Lower lobe of right lung (tissue), 2 donors: Measurements from ENCODE around the gene FASTK. TPM values are rescaled to one million over a fixed set of nuclear protein-coding genes. Genes with fewer than 3 reads are reported as not detected.

Source experiments
- ATAC-seq, 2 donors: fragments of 200-7000 bp; cut with Tn5 transposase; one replicate each; pipeline ENCODE4 v1.9.1; 2020 to 2022; ENCODE audit warnings: mild to moderate bottlenecking in 2 of 2, moderate library complexity in 2 of 2
- DNase-seq: peaks from one replicate; pipeline ENCODE4 v3.0.0-alpha.2; 2020
- H3K27ac ChIP-seq: fragments of 200-600 bp; one replicate; pipeline ENCODE4 v1.8.0; 2022
- H3K27me3 ChIP-seq: fragments of 200-600 bp; one replicate; pipeline ENCODE4 v1.8.0; 2022; ENCODE audit warnings: low read depth
- H3K36me3 ChIP-seq: fragments of 200-600 bp; one replicate; pipeline ENCODE4 v1.8.0; 2022; ENCODE audit warnings: mild to moderate bottlenecking
- H3K4me1 ChIP-seq: fragments of 200-600 bp; one replicate; pipeline ENCODE4 v1.8.0; 2022
- H3K4me3 ChIP-seq: fragments of 200-600 bp; one replicate; pipeline ENCODE4 v1.8.0; 2022; ENCODE audit warnings: mild to moderate bottlenecking
- H3K9me3 ChIP-seq: fragments of 200-600 bp; one replicate; pipeline ENCODE4 v1.8.0; 2022
- intact Hi-C: fragments of 100-400 bp; cut with DNase I; formaldehyde crosslinking; loops from one replicate; pipeline ENCODE4 v1.11.0; 2022
- total RNA-seq: library from RNA; stranded (reverse); fragmentation: NEBNext Ultra II Directional; extraction: Animal tissue kit (Norgen Biotek cat#: 25700); gene quantifications from one replicate; pipeline ENCODE4 v1.2.1, GENCODE V29; 2021
- TF ChIP-seq, protein P1 (sequence below): fragments of 200-600 bp; IDR thresholded peaks from one replicate; pipeline ENCODE4 v1.8.0; 2022; ENCODE audit warnings: antibody characterized with exemption, mild to moderate bottlenecking
- donor health status: DM: no; HTN: yes; CAD: no; lungs with severe emphysema.

FASTK gene
- total RNA-seq, 1 donor from 2014 or later: 54.4 TPM

DNA sequence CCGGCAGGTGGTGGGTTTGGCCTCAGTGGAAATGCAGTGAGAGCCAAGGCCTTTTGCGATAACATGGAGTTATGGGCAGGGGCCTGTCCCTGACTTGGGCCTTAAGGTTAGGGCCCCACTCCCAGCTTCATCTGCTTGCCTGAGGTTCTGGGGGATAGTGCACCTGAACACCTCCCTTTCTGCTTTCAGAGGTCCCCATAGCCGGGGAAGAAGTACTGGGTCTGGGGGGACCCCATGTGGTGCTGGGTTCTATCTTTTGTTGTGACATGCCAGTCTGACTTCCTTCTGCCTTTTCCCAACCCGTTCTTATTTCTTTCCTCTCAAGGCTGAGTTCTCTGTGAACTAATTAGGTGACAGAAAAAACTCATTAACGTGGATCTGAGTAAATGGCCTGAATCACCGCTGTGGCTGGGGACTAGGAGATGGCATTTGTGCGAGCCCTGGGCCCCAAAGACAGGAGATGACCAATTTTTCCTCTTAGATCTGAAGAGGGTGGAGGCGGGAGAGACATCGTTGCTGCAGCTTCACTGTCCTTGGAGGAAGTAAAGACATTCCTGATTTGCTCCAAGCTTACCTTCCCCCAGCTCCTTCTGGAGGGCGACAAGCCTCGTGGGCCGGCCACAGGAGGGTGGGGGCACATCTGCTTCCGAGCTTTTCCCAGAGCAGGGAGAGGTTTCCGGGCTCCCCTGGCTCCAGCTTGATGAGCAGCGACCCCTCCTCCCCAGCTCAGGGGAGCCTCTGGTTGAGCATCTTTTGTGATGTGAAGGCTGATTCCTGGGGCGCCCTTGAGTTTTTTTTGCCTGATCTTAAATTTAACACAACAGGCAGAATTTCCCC is 7.6 kb upstream of the FASTK start:
- intact Hi-C loops: no loop called here
- Histone ChIP-seq H3K27ac (peak overlapping the region; percentile 88), H3K4me3 (peak overlapping the region; percentile 93), H3K36me3 (peaks cover 6% of the 10 kb centered on the region), H3K9me3 (no peaks in the 10 kb centered on the region), H3K27me3 (no peaks in the 10 kb centered on the region), H3K4me1 (peaks cover 70% of the 10 kb centered on the region)
- TF ChIP-seq, protein P1, sequence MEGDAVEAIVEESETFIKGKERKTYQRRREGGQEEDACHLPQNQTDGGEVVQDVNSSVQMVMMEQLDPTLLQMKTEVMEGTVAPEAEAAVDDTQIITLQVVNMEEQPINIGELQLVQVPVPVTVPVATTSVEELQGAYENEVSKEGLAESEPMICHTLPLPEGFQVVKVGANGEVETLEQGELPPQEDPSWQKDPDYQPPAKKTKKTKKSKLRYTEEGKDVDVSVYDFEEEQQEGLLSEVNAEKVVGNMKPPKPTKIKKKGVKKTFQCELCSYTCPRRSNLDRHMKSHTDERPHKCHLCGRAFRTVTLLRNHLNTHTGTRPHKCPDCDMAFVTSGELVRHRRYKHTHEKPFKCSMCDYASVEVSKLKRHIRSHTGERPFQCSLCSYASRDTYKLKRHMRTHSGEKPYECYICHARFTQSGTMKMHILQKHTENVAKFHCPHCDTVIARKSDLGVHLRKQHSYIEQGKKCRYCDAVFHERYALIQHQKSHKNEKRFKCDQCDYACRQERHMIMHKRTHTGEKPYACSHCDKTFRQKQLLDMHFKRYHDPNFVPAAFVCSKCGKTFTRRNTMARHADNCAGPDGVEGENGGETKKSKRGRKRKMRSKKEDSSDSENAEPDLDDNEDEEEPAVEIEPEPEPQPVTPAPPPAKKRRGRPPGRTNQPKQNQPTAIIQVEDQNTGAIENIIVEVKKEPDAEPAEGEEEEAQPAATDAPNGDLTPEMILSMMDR: no peak
- no peak for ATAC-seq
- no peak for DNase-seq

DNA sequence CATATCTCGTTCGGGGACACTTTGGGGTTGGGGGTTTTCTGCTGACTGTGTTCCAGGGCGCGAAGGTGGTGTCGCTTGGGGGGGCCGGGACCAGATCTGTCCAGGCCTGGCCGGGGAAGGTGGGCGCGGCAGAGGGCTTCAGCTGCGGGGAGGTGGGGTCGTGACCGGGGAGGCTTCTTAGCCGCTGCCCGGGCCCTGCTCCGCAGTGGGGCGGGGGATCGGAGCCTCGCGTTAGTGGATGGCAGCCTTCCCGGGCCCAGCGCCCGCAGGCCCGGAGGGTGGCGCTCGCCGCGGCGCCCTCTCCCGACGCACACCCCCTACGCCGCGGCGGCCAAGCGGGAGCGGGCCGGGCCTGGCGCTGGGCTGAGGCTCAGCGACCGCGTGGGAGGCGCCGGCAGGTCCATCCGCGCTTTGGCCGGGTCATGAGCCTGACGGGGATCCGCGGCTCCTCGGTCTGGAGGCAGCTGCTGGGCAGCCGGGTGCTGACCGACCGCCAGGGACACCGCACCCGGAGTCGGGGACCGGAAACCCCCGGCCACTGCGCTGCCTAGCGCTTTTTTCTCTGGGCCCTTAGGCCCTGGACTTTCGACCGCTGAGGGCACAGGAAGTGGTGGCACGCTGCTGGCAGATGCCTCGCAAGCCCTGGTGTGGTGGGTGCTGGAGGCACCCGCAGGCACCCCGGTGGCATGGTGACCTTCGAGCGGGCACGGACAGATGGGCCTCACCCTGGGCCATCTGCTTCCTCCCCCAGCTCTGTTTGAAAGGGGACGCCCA is 6.8 kb upstream of the FASTK start:
- ATAC-seq: peak; percentile 65 to 68
- TF ChIP-seq, protein P1: peak; percentile 42
- intact Hi-C loops: no loop called here
- H3K36me3 ChIP-seq: peaks cover 6% of the 10 kb centered on the region
- H3K27ac ChIP-seq: peak overlapping the region; percentile 88
- peaks cover 68% of the 10 kb centered on the region for H3K4me1 ChIP-seq
- DNase-seq: peak; percentile 76
- peak overlapping the region; percentile 93 for H3K4me3 ChIP-seq
- no peaks in the 10 kb centered on the region for H3K27me3 ChIP-seq
- no peaks in the 10 kb centered on the region for H3K9me3 ChIP-seq

DNA sequence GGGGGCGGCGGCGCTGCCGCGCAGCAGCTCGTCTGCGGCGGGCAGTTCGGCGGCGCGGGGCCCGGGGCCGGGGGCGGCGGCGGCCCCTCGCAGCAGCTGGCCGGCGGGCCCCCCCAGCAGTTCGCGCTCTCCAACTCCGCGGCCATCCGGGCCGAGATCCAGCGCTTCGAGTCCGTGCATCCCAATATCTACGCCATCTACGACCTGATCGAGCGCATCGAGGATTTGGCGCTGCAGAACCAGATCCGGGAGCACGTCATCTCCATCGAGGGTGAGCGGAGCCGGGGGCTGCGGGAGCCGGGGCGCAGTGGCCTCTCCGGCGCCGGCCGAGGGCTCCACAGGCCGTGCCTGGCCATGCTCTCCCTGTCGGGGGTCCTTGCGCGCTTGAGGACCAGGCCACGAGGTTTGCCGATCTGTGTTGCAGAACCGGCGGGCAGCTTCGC is 6.2 kb upstream of the FASTK start:
- Histone ChIP-seq H3K36me3 (peaks cover under 1% of the 10 kb centered on the region), H3K9me3 (no peaks in the 10 kb centered on the region), H3K4me1 (peaks cover 69% of the 10 kb centered on the region), H3K27me3 (no peaks in the 10 kb centered on the region), H3K4me3 (peak overlapping the region; percentile 93), H3K27ac (peak overlapping the region; percentile 88)
- no peak for DNase-seq
- intact Hi-C loops: no loop called here
- no peak for ATAC-seq
- TF ChIP-seq, protein P1: no peak

DNA sequence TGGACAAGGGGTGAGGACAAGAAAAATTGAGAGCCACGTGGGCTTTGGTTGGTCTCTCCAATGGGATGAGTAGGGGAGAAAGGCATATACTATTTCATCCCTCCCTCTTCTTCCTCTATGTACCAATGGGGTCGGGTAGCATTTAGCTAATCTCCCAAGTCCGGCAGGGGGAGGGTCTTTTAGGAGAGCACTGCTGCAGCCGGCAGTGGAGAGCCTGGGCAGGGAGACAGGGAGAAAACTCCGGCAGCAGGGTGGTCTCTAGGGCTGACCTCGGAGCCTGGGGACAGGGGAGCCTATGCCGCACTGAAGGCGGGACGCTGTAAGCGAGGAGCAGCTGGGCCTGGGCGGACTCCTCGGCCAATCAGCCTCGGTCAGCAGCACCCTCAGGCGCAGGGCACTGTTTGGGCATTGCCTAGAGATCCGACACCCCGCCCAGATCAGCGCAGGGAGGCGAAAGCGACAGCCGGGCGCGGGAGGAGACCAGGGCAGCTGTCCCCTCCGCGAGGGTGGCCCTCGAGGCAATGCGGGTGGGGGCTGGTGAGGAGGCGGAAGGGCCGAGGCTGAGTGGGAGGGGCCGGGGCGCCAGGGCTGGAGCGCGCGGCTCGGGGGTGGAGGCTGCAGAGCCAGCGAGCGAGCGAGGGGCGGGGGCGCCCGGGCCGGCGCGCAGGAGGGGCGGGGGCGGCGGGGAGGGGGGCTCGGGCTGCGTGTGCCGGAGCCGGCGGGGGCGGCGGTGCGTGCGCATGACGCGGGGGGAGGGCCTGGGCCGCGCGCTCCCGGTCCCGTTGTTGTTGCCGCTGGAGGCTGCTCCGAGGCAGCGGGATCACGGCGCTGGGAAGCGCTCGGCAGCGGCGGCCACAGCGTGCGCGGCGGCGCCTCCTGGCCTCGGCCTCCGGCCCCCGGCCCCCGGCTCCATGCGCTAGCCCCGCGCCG is 5.3 kb upstream of the FASTK start, which contains the start of gene AGAP3:
AGAP3 (plus strand) TSS at position 785 of the 930 bp plus-strand sequence. CDS start 267 bp downstream, outside the sequence.
- ATAC-seq (peak; percentile 65 to 83), DNase-seq (peak; percentile 95)
- peak within 1 kb of the TSS; percentile 88 for H3K27ac ChIP-seq
- TF ChIP-seq, protein P1: no peak
- intact Hi-C loops: no loop called here
- H3K36me3 ChIP-seq: no peaks in the 10 kb centered on the region
- peaks cover 69% of the 10 kb centered on the region for H3K4me1 ChIP-seq
- H3K4me3 ChIP-seq: peak within 1 kb of the TSS; percentile 93
- H3K27me3 ChIP-seq: no peaks in the 10 kb centered on the region
- H3K9me3 ChIP-seq: no peaks in the 10 kb centered on the region

DNA sequence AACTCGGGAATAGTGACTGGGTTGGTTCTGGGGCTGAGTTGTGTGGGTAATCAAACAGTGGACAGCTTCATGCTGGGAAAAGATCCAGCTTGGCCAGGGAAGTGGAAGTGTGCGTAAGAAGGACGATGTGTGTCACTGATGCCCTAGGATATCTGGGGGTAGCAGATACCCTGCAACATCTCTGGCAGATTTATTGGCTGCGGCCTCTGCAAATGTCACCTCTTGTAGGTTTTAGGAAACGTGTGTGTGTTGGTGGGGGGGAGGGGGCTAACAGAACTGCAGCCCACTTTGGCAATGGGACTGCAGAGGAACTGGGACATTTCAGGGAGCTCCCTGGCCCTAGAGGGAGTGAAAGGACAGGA is 4.7 kb upstream of the FASTK start:
- no peak for DNase-seq
- peak overlapping the region; percentile 86 for H3K27ac ChIP-seq
- intact Hi-C loops: no loop called here
- H3K9me3 ChIP-seq: no peaks in the 10 kb centered on the region
- no peaks in the 10 kb centered on the region for H3K27me3 ChIP-seq
- TF ChIP-seq, protein P1: no peak
- H3K36me3 ChIP-seq: no peaks in the 10 kb centered on the region
- peak overlapping the region; percentile 57 for H3K4me3 ChIP-seq
- H3K4me1 ChIP-seq: peaks cover 63% of the 10 kb centered on the region
- no peak for ATAC-seq
